Renal cortex interstitium (tissue), 11 donors: ENCODE results near the gene LDLRAP1. TPM values are rescaled to one million over a fixed set of nuclear protein-coding genes. Genes with fewer than 3 reads are reported as not detected.

Experiments
- DNase-seq, 11 donors: peaks; one replicate each; pipeline ENCODE4 v3.0.0-alpha.2; 2013; ENCODE audit warnings: low read depth in 9 of 11, low spot score in 4 of 11; ENCODE audit errors: extremely low read depth in 1 of 11
- polyA plus RNA-seq, 3 donors: library from polyadenylated mRNA; unstranded; fragments of 120-200 nt; gene quantifications; one replicate each; pipeline ENCODE4 v1.2.1, GENCODE V29; 2013; ENCODE audit not compliant: insufficient read length in 3 of 3

Gene LDLRAP1
- polyA plus RNA-seq, 3 donors, result 11.0 to 15.3 (median 13.6) TPM

DNA sequence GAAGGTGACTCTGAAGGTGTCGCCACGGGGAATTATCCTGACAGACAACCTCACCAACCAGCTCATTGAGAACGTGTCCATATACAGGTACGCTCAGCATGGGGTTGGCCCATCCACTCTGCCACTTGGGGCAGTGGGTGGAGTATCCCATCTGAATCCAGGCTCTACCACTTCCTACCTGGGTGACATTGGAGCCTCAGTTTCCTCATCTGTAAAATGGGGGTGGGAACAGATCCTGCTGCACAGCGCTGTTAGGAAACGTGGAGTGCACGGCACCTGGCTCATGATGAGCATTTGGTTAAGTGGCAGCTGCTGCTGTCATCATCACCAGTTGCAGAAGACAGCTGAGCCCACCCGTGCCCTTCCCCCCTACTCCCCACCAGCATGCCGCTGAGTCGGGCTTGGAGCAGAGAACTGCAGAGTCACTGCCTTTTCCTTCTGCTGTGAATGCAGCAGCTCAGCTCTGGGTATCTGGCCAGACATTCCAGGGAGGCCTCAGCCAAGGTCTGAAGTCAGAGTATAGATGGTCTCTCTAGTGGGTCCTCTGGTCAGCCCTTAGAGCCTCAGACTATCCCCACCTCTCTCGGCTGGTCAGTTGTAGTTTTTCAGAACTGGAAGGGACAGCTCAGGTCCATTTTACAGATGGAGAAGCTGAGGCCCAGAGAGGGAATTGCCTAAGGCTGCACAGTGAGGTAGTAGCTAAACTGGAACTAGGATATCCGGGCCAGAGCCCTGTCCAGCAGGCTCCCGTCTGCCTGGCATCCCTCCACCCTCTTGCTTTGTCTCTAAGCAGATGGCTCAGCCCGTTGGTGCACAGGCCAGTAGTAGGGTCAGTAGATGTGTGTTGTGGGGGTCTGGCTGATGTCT lies 11.7 kb downstream of the LDLRAP1 start:
- no peak for DNase-seq

DNA sequence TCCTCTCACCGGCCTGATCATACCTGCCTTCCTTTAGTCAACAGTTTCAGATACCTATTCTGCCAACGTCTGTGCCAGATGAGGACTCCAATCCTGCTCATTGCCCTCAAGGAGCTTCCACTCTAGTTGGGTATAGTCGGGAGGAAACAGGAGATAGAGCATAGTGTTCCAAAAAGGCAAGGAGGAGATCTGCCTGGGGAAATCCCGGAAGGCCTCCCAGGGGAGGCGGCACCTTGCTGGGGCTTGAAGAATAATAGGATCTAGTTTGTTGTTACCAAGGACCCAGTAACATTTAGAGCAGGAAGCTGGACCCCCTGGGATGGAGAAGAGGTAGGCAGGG lies 12.3 kb downstream of the LDLRAP1 start:
- no peak for DNase-seq

DNA sequence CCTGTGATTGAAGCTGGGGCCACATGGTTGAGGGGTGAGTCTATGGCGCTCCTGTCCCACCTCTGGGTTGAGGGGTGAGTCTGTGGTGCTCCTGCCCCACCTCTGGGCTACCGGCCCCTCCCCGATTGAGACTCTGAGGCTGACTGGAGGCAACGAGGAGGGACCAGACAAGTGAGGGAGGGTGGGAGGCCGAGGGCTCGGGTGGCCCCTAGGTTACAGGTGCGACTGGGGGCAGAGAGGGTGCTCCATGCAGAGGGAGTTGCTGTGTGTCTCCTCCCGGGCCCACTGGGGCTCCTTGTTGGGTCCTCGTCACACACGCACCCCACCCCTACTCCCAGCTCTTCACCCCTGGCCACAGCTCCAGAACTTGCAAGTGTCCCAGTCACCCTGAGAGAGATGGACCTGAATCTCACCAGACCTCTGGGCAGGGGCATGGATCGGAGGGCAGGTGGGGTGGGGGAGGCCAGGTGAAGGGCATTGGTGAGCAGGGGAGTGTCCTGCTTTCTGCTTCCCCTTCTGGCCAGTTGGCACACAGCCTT lies 12.8 kb downstream of the LDLRAP1 start:
- DNase-seq, result no peak

DNA sequence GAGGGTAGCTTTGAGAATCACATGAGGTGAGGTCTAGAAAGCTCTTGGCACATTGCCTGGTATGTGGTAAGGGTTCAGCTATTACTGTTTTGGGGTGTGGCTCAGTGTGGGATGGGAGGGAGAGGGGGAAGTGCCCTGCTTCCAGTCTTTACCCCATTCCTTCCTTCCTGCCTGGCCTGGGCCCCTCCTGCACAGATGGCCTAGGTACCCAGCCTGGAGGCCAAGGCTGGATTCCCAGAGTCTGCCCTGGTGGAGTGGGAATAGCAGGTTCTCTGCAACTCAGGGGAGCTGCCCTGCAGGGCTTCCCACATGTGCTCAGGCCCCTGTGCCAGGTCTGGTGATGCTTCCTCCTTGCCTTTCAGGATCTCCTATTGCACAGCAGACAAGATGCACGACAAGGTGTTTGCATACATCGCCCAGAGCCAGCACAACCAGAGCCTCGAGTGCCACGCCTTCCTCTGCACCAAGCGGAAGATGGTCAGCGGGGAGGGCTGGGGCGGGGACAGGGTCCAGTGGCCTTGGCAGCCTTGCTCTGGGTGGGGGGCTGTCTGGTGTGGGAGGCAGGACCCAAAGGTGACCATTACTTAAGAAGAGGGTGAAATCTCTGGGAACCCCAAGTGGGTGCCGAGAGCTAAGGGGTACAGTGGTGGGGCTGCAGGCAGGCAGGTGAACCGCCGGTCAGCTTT lies 13.5 kb downstream of the LDLRAP1 start:
- DNase-seq, result no peak

DNA sequence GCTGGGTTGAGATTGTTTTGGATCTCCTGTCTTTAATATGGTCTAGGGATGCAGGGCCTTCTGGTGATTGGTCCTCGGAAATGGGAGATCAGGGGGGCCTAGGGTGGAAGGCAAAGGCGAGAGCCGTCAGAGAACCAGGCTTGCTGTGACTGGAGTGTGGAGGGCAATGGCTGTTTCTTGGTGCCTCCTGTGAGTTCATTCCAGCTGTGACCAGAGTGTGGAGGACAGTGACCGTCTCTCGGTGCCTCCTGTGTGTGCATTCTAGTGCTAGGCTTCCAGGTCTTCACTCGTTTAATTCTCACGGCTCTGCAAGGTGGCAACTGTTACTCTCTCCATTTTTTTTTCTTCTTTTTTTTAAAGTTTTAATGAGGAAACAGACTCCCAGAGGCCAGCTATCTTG lies 14.1 kb downstream of the LDLRAP1 start:
- DNase-seq, result no peak

DNA sequence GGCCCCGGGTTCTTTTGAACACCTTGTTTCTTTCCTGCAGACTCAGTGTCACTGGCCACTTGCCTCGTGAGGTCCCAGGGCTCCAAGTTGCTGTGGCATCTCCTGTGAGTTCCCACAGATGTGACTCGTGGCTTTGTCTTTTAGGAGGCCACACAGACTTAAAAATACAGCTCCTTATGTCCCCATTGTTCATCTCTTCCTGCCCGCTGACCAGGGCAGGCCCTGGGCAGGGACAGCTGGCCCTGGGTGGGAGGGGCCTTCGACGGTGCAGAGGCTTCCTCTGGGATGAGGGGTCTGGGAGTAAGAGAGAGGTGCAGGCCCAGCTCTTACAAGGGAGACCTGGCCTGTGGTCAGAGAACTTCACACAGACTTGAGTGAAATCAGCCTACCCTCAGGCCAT lies 15.6 kb downstream of the LDLRAP1 start:
- no peak for DNase-seq

DNA sequence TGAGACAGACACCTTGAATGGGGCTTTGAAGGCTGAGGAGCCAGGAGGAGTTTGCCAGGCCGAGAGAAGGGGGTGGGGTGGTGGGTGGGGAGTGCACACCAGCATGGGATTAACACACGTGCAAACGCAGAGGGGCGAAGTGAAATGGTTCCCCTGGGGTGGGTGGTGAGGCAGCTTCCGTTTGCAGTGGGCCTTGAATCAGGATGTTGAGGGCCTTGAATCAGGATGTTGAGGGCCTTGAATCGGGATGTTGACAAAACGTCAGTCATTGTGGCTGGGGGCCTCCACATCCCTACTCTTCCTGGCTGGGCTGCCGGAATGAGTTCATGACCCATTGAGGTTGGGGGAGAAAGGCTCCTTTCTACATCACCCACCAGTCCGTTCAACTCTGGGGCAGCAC lies 16.6 kb downstream of the LDLRAP1 start:
- no peak for DNase-seq

DNA sequence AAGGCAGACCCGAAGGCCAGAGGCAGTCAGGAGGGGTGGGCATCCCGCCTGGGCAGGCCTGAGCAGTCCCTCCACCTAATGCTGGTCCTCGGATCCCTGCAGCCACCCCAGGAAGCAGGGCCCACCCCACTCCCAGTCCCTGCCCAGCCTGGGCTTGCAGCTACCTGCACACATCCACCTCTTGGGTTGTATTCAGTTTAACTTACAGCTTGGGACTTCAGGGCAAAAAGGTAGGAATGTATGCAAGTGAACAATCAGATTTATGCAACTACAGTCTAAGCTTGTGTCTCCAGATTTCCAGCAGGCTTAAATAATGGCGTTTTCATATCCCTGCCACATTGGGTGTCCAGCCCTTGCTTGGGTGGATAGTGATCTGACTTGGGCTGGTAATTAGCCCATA lies 17.4 kb downstream of the LDLRAP1 start:
- no peak for DNase-seq

DNA sequence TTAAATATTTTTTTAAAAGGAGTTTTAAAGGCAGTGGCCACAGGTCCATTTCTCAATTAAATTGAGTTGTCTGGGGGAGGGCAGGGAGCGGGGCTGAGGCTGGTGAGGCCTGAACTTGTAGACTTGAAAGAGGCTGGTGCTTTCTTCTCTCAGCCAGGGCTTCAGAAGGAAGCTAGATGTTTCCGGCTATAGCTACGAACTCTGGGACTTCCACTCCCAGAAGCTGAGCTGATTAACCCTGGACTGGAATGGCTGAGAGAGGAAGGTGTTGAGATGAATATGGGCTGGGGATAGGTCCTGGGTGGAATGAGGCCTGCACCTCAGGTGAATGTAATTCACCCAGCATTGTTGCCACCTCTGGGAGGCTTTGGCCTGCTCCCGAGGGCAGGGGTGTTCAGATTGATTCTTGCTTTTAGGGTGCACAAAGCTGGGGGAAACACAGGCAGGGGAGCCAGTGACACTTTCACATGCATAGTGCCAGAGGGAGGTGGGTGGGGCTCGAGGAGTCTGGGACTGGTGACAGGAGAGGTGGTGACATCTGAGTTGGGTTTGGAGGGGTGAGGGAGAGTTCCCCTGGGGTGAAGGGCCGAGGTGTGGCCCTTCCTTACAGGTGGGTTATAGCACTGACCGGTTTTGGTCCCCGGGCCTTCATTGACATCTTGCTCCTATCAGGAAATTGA lies 18.2 kb downstream of the LDLRAP1 start:
- no peak for DNase-seq

DNA sequence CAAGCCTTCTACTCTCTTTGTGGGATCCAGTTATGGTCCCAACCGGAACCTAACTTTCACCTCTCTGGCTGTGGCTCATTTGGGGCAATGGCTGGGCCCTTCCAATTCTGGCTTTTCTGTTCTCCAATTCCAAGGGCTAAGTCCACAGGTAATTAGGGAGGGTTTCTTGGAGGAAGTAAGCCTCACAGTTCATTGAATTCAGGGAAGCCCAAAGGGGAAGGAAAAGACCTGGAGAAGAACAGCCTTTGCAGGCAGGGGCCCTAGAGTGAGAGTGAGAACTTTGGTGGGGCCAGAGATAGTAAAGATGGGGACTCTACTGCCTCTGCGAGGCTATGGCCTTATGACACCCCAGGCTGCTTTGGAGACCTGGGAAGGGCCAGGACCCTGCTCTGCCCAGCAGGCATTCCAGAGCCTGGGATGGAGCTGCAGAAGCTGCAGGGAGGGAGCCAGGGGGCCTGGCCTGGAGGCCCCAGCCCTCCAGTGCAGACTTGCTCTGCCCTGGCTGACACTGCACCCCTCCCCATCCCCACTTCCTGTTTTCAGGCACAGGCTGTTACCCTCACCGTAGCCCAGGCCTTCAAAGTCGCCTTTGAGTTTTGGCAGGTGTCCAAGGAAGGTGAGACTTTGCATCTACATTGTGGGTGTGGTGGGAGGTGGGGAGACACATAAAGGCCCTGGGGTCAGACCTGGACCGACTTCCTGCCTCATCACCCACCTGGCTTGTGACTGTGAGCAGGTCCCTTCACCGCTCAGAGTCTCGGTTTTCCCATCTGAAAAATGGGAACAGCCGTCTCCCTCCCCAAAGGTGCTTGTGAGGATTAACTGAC lies 18.9 kb downstream of the LDLRAP1 start:
- DNase-seq, result no peak

DNA sequence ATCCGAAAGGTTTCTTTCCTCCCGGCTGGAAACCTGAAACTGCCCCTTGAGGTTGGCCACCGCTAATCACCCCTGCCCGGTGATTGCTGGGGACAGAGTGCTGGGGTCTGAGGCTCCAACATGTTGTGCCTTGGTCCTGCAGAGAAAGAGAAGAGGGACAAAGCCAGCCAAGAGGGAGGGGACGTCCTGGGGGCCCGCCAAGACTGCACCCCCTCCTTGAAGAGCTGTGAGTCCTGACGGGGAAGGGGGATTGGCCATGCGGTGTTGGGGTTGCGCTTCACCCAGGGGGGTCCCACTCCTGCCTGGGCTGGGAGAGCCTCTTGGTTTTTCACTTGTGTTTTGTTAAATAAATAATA lies 19.5 kb downstream of the LDLRAP1 start:
- no peak for DNase-seq

DNA sequence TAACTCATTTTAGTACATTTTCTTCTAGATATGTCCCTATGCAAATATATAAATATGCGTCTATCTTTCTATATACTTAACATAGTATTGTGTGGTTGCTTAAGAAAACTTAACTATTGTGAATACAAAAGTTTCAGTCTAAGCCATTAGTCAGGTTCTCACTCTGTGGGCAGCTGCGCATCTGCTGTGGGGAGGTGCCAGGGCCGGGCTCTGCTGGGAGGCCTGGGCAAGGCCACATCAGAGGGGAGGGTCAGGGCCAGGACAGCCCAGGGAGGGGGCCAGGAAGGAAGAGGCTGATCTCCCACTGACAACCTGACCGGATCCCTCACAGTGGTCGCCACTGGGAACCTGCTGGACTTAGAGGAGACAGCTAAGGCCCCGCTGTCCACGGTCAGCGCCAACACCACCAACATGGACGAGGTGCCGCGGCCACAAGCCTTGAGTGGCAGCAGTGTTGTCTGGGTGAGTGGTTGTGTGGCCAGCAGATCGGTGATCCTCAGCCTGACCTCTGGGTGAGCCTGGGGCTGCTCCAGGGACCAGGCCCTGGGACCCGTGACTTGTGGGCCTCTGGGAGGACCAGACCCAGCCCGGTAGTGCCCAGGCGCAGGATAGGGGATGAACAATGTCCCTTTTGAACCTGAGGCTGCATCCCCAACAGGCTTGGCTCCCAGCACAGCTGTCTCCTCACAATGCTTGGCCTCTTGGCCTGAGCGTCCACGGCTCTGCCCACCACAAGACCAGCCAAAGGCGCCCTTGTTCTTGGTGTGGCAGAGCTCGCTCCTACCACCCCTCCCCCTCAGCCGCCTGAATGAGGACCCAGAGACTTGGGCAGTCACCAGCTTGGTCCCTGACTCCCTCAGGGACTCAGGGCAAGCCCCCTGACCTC lies 20.2 kb downstream of the LDLRAP1 start:
- no peak for DNase-seq

DNA sequence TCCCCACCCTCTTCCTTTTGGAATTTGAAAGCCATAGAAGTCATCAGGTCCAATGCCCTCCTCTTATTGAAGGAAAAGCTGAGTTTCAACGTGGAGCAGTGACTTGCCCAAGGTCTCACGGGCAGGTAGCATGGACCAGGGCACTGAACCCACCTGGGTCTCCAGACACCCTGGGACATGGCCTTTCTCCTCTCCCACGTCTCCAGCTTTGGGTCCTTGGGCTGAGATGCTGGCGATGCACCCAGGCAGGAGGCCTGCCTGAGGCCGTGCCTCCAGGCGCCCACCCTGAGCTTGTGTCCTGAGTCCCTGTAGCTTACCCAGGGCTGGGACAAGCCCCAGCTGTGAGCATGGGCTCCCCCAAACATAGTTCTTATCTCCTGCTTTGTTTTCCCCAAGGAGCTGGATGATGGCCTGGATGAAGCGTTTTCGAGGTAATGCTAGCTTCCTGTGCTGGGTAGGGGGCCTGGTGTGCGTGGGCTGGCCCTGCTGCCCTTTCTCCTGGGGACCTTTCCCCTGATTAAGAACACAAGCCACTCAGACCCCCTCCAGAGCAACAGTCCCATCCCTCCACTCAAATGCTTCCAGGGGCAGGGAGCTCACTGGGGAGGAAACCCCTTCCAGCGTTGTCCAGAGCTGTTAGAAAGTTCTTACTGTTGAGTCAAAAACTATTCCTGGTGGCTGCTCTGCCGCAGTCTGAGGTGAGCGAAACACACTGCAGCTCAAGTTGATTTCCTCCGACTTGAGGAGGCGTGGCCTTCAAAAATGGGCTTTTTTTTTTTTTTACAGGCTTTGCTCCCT lies 21.6 kb downstream of the LDLRAP1 start:
- DNase-seq, result no peak

DNA sequence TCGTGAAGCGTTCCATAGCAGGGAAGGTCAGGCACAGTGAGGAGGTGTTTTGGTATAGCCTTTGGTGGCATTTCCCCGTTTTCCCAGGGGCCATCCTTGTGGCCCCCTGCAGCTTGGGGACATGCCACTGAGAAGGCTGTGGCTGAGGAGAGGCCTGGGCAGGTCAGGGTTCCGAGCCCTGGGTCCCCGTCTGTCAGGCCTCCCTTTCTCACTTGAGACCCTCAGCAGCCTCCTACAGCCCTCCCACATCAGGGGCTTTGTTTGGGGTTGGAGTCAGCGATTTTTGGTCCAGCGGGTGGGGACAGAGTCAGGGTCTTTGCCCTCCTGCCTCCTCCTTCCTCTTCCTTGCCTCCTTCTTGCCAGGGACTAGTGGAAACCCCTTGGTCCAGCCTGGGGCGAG lies 22.2 kb downstream of the LDLRAP1 start:
- DNase-seq, result no peak

DNA sequence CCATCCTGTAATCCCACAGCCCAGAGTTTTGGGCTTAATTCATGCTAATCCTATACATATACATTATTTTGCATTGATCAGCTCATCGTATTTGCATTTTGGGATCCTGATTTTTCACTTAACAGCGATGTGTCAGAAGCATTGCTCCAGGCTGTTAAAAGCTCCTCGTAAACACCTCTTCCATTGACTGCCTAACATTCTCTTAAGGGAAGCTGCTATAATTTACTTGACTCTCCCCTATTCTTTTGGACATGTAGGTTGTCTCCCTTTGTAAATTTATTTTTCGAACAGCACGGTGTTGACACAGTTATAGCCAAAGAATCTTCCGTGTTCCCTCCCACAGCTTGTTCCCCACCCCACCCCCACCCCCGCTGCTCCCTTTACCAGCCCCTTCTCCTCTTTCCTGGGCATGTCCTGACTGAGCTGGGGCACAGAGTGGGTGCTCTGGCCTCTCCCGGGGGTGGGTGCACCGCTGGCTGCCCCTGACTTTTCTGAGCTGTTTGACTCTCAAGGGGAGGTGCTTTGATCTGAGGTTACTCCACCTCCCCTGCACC lies 22.8 kb downstream of the LDLRAP1 start:
- DNase-seq, result no peak

DNA sequence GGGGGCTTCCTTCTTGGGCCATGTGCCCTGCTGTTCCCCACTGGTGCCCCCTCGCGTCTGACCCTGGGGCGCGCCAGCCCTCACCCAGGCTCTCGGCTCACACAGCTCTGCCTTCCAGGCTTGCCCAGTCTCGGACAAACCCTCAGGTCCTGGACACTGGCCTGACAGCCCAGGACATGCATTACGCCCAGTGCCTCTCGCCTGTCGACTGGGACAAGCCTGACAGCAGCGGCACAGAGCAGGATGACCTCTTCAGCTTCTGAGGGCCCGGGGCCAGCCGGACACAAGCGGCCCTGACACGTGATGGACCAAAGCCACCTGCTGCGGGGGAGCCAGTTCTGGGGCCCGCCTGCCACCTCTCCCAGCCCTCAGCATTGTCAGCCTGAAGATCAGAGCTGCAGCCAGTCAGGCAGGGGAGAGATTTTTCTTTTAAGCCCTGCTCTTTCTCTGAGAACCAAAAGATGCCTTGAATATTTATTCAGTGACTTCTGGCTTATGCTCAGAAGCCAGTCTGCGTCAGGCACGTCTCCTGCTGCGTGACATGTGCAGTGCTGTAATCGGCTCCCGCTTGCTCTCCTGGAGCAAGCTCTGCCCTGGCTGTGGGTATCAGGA lies 23.4 kb downstream of the LDLRAP1 start:
- DNase-seq, result no peak

DNA sequence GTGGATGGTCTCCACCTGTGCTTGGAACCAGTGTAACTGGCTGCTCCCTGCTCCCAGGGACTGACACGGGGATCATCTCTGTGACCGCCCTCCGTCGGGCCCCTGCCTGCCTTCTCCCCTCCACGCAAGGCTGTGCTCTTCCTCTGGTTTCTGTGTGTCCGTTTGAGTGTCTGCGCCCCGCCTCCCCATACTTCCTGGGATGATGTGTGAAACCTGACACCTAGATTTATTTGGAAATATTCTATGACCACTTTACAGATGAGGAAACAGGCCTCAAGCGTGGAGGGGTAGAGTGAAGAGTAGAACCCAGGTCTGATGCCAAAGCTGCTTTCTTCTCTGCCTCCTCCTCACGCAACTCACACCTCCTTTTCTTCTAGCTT lies 24.3 kb downstream of the LDLRAP1 start:
- DNase-seq, result no peak
